Stimulated activated CD4-positive, alpha-beta T cell treated with anti-CD3 and anti-CD28 coated beads, Interleukin-1b, Interleukin-23, amount 100 ng/mL, for 48 hours (primary cell): Measurements from ENCODE around the gene MRPL28.
"Not testable (repeated sequence)": the region's sequence is repeated elsewhere in the genome, so short reads cannot be mapped to it uniquely, and the experiment has no call there.

Experiments
- DNase-seq: peaks from one replicate; pipeline ENCODE4 v3.0.0-alpha.2; 2020

Gene MRPL28

GRCh38 chr16:389352-389751, 19.0 kb upstream of the MRPL28 start:
- no peak for DNase-seq

GRCh38 chr16:387761-388666, 17.7 kb upstream of the MRPL28 start:
- not testable (repeated sequence) for DNase-seq

GRCh38 chr16:386641-387156, 16.4 kb upstream of the MRPL28 start:
- no peak for DNase-seq

GRCh38 chr16:383326-384051, 13.2 kb upstream of the MRPL28 start:
- DNase-seq: peak; percentile 48

- peak; percentile 50 for DNase-seq
Measured at GRCh38 chr16:381789-382717, 11.7 kb upstream of the MRPL28 start, which contains the start of gene PGAP6. Gene PGAP6 (minus strand): TSS chr16:381978. CDS start chr16:381821, 157 bp downstream.

- no peak for DNase-seq
Measured at GRCh38 chr16:381012-381788, 10.9 kb upstream of the MRPL28 start.

- DNase-seq: no peak
Measured at GRCh38 chr16:380762-381011, 10.3 kb upstream of the MRPL28 start.

GRCh38 chr16:379961-380761, 9.8 kb upstream of the MRPL28 start:
- DNase-seq: no peak

- DNase-seq: no peak
Measured at GRCh38 chr16:379183-379960, 9.0 kb upstream of the MRPL28 start.

- no peak for DNase-seq
Measured at GRCh38 chr16:378821-379182, 8.5 kb upstream of the MRPL28 start.

GRCh38 chr16:378113-378820, 7.9 kb upstream of the MRPL28 start:
- DNase-seq: not testable (repeated sequence)

- no peak for DNase-seq
Measured at GRCh38 chr16:377419-377951, 7.1 kb upstream of the MRPL28 start.

GRCh38 chr16:376817-377418, 6.6 kb upstream of the MRPL28 start:
- DNase-seq: no peak

GRCh38 chr16:375927-376816, 5.8 kb upstream of the MRPL28 start:
- no peak for DNase-seq

GRCh38 chr16:375212-375611, 4.9 kb upstream of the MRPL28 start:
- DNase-seq: no peak

GRCh38 chr16:374616-374926, 4.2 kb upstream of the MRPL28 start:
- DNase-seq: no peak

- no peak for DNase-seq
Measured at GRCh38 chr16:373848-374615, 3.7 kb upstream of the MRPL28 start.
